MM.1S (cell line): Measurements from ENCODE around the gene CYSTM1.

Experiments used
- EZH2 ChIP-seq: fragments of 300-600 bp; sonication (generic); optimal IDR thresholded peaks from 2 replicates; pipeline ENCODE3; 2017; ENCODE audit warnings: low read depth, mild to moderate bottlenecking, antibody characterized with exemption, low read length, mixed read lengths
- EZH2phosphoT487 ChIP-seq: fragments of 300-600 bp; sonication (generic); IDR thresholded peaks from 2 replicates; pipeline ENCODE4 v1.6.1; 2018; ENCODE audit warnings: antibody characterized with exemption, low read length
- TF ChIP-seq, protein P1 (sequence below): fragments of 300-600 bp; sonication (generic); IDR thresholded peaks from 2 replicates; pipeline ENCODE4 v1.5.1; 2016; ENCODE audit warnings: antibody characterized with exemption, low read length, mixed read lengths

- TF ChIP-seq, protein P1, sequence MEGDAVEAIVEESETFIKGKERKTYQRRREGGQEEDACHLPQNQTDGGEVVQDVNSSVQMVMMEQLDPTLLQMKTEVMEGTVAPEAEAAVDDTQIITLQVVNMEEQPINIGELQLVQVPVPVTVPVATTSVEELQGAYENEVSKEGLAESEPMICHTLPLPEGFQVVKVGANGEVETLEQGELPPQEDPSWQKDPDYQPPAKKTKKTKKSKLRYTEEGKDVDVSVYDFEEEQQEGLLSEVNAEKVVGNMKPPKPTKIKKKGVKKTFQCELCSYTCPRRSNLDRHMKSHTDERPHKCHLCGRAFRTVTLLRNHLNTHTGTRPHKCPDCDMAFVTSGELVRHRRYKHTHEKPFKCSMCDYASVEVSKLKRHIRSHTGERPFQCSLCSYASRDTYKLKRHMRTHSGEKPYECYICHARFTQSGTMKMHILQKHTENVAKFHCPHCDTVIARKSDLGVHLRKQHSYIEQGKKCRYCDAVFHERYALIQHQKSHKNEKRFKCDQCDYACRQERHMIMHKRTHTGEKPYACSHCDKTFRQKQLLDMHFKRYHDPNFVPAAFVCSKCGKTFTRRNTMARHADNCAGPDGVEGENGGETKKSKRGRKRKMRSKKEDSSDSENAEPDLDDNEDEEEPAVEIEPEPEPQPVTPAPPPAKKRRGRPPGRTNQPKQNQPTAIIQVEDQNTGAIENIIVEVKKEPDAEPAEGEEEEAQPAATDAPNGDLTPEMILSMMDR, result no peak
- TF ChIP-seq EZH2, result no peak
- no peak for TF ChIP-seq EZH2phosphoT487
These were observed 86.6 kb downstream of the CYSTM1 start for GRCh38 chr5:140261403-140262171.
